PFSK-1 (cell line): ENCODE results near the gene TBR1.

Source experiments
- FOXP2 ChIP-seq: optimal IDR thresholded peaks from 2 replicates; pipeline ENCODE3; 2011; ENCODE audit warnings: borderline replicate concordance, control low read depth, inconsistent platforms; ENCODE audit not compliant: insufficient read depth; ENCODE audit errors: extremely low read length, extremely low read depth
- POLR2AphosphoS5 ChIP-seq: IDR thresholded peaks from 2 replicates; pipeline ENCODE4 v1.6.1; 2012; ENCODE audit warnings: low read depth, mild to moderate bottlenecking, control low read depth, low read length, moderate library complexity
- REST ChIP-seq, 2 experiments: IDR thresholded peaks; 2 replicates each; pipeline versions ENCODE4 v1.6.1 to v1.8.0; 2011 to 2012; ENCODE audit warnings: low read depth in 2 of 2, low read length in 2 of 2, control low read depth in 1 of 2, inconsistent platforms in 1 of 2, mild to moderate bottlenecking in 1 of 2, moderate library complexity in 1 of 2; ENCODE audit not compliant: insufficient read depth in 1 of 2
- SIN3A ChIP-seq: IDR thresholded peaks from 2 replicates; pipeline ENCODE4 v1.6.1; 2012; ENCODE audit warnings: mild to moderate bottlenecking, low read length, moderate library complexity, borderline replicate concordance; ENCODE audit not compliant: insufficient read depth
- TAF1 ChIP-seq: IDR thresholded peaks from 2 replicates; pipeline ENCODE4 v1.6.1; 2012; ENCODE audit warnings: low read length, control low read depth, borderline replicate concordance; ENCODE audit not compliant: insufficient read depth

The TBR1 gene

GRCh38 chr2:161421686-161422085 is 5.6 kb downstream of the TBR1 start:
- TF ChIP-seq TAF1 (no peak), POLR2AphosphoS5 (no peak), REST (IDR thresholded peaks at IDR 0.05; ENCODE audit: insufficient read depth in 1 of 2, low read depth in 2 of 2, low read length in 2 of 2) (no peak), SIN3A (no peak), FOXP2 (no peak)

GRCh38 chr2:161422816-161423403 is 6.8 kb downstream of the TBR1 start:
- no peak for TF ChIP-seq POLR2AphosphoS5
- TF ChIP-seq SIN3A: no peak
- TF ChIP-seq REST (IDR thresholded peaks at IDR 0.05; ENCODE audit: insufficient read depth in 1 of 2, low read depth in 2 of 2, low read length in 2 of 2): no peak
- TF ChIP-seq TAF1: no peak

GRCh38 chr2:161423421-161424393 is 7.6 kb downstream of the TBR1 start:
- no peak for TF ChIP-seq POLR2AphosphoS5
- TF ChIP-seq REST (IDR thresholded peaks at IDR 0.05; ENCODE audit: insufficient read depth in 1 of 2, low read depth in 2 of 2, low read length in 2 of 2): no peak
- TF ChIP-seq SIN3A: no peak
- TF ChIP-seq TAF1: no peak
- TF ChIP-seq FOXP2: no peak

GRCh38 chr2:161424394-161424769 is 8.3 kb downstream of the TBR1 start:
- TF ChIP-seq TAF1: no peak
- TF ChIP-seq FOXP2: no peak

- no peak for TF ChIP-seq FOXP2
- TF ChIP-seq TAF1: no peak
- no peak for TF ChIP-seq REST (IDR thresholded peaks at IDR 0.05; ENCODE audit: insufficient read depth in 1 of 2, low read depth in 2 of 2, low read length in 2 of 2)
- no peak for TF ChIP-seq SIN3A
- TF ChIP-seq POLR2AphosphoS5: no peak
Observed at GRCh38 chr2:161424891-161425727, 9.0 kb downstream of the TBR1 start.
